GM19193 (cell line): ENCODE data around the gene TMEM60.

ENCODE experiments used
- POLR2A ChIP-seq: IDR thresholded peaks from 4 replicates; pipeline ENCODE4 v1.6.1; 2011; ENCODE audit not compliant: insufficient read depth, insufficient read length; ENCODE audit errors: extremely low read depth

The TMEM60 gene

DNA sequence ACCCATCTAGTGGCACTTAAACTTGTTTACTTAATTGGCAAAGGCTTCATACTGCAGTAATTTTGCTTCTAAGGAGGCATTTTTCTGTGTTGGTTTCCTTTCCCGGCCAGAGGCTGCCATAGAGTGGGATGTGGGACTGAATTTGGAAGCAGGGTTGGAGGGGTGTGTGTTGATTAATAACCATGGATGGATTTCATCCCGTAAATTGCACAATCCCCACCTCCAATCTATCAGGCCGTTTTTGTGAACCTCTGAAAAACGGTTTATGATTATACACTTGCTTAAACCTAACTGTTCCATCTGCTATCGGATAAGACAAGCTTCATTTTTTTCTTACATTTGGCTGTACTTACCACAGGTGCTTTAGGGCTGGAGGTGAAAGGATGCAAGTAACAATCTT is 1.3 kb downstream of the TMEM60 start:
- TF ChIP-seq POLR2A = no peak

DNA sequence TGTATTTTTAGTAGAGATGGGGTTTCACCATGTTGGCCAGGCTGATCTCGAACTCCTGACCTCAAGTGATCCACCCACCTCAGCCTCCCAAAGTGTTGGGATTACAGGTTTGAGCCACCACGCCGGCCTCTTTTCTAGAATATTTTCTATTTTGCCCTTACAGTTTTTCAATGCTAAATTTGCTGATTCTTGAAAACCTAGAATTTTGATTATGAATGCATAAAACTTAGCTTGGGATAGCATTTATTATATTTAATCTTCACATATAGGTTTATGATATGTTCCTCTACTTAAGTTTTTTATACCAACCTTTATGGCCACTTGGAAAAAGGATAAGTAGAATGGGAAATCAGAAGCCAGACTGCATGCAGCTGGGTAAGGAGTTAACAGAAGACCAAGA is 2.1 kb downstream of the TMEM60 start:
- no peak for TF ChIP-seq POLR2A

DNA sequence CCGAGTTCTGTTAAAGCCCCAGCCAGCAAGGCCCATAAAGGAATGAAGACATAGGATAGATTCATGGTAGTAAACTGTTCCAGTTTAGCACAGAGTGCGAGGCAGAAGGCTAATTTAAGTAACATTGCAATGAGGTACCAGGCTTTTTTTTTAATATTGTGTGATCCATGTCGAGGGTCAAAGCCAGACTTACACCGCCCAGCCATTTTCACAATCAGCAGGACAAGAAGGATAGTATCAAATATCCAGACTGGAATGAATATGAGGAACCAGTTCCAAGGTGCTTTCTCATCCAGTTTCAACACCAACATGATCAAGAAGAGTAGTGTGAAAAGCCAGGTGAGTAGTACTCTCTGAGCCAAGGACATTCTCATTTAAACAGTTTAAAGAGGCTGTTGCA is 4.2 kb downstream of the TMEM60 start:
- no peak for TF ChIP-seq POLR2A

DNA sequence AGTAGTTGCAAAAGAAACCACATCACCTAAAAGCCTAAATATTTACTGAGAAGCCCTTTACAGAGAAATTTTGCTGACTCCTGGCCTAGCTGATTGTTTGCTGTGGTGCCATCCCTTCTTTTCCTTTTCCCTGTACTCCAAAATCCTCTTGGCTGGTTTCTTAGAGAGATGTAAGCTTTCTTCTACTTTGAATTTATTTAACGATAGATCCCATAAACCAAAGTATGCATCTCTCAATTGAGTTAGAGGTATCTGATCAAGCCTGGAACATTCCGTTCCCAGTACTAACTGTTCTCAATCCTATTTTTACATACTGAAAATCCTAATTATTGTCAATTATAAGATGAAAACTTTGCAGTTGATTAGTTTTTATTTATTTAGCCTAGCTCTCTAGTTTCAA is 6.3 kb downstream of the TMEM60 start:
- no peak for TF ChIP-seq POLR2A

DNA sequence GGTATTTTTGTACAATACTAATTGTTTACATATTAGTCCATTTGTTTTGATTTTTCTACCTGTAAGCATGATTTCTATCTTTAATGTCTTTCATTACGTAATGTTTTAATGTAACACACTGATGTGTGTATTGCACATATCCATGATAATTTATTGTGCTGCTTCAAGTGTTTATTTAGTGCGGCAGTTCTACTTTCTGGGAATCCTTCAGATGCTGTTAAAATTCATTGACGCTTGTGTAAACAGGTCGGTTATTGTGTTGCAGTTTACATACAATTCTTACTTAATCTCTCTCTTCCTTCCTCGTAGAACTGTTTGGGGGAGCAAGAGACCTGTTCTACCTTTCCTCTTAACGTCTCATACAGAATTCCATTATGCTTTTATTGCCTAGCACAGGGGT is 6.9 kb downstream of the TMEM60 start:
- TF ChIP-seq POLR2A = no peak

DNA sequence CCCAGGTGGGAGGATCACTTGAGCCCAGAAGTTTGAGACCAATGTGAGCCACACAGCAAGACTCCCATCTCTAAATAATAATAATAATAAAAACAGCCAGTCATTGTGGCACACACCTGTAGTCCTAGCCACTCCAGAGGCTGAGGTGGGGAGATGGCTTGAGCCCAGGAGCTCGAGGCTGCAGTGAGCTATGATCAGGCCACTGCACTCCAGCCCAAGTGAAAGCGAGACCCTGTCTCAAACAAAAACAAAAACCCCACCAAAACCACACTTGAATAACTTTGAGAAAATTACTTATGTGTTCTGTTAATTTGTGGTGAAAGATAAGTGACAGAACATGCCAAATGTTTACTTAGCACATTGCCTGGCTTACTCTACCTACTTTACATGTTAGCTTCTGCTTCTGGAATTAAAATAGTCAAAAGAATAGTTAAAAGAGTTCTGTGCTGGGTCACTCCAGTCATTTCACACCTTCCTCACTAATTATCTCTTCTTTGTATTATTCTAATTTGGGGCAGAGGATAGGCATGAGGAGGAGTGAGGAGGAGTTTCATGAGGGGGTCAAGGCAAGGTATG is 9.8 kb downstream of the TMEM60 start:
- no peak for TF ChIP-seq POLR2A

DNA sequence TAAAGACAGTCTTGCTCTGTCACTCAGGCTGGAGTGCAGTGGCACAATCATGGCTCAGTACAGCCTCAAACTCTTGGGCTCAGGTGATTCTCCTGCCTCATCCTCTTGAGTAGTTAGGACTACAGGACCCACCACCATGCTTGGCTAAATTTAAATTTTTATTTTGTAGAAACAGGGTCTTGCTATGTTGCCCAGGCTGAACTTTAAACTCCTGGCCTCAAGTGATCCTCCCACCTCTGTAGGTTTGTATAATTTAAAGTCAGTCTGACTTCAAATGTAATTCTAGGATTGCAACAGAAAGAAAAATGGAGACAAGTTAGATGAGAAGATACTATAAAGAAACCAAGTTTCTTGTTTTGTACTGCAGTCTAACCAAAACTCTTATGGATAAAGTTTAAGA is 11.5 kb downstream of the TMEM60 start:
- TF ChIP-seq POLR2A = no peak

DNA sequence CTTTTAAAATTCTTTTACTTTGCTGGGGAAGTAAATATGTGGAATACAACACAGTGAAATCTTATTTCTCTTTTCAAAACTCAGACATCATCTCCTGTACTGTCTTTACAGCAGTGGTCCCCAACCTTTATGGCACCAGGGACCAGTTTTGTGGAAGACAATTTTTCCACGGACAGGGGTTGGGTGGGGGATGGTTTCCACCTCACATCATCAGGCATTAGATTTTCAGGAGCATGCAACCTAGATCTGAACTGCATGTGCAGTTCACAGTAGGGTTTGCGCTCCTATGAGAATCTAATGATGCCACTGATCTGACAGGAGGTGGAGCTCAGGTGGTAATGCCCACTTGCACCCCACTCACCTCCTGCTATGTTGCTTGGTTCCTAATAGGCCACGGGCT is 12.2 kb downstream of the TMEM60 start:
- TF ChIP-seq POLR2A = no peak

DNA sequence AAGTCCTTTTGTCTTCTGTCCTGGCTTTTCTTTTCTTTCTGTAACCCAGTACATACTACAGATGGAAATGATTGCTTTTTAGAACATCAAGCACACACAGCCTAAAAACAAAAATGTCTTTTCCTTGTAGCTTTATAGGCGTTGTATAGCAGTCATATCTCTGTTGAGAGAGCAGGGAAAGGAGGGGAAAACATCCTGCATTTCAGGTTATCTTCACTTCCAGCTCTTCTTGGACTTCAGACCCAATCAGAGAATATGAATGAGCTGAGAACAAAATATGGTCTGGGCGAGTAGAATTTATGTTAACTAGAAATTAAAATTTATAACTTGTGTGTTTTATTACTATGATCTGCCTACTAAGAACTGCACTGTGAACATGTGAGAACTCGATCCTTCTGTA is 14.7 kb downstream of the TMEM60 start:
- no peak for TF ChIP-seq POLR2A

DNA sequence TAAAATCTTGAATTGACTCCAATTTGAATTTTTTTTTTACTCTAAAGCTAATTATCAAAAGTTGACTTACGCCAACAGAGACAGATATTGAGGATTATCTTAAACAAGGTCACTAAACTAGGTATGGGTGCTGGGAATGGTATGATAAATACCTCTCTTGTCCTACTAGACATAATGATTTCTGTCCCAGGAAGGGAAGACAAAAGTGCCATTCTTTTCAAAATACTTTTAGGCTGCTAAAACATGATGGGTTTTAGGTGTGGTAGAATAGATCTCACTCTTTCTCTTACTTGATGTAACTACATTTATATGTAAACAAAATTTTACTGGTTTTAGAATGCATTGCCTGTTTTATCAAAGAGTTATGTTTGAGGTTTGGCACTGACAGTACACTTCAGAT is 15.1 kb downstream of the TMEM60 start:
- no peak for TF ChIP-seq POLR2A

DNA sequence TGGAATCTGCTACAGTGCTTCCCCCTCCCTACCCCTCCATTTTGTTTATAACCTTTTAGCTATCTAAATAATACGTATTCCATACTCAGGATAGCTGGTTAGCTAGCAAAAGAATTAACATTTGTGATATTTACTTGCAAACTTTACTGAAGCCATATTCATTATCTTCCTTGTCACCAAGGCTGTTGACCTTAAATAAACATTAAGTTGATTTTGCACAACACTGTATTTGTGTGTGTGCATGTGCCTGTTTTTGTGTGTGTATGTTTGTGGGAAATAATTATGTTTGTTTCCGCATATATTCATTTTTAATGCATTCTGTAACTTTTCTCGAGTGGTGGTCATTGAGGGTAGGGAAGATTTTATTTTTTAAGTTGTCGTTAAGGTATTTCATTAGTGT is 15.9 kb downstream of the TMEM60 start:
- TF ChIP-seq POLR2A = no peak

DNA sequence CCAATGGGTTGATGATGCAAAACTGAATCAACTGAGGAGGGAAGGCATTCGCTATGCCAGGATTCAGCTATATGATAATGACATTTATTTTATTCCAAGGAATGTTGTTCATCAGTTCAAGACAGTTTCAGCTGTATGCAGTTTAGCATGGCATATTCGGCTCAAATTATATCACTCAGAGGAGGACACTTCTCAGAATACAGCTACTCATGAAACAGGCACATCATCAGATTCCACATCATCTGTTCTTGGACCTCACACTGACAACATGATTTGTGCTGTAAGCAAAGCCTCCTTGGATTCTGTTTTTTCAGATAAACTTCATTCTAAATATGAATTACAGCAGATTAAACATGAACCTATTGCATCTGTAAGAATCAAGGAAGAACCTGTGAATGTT is 19.7 kb downstream of the TMEM60 start:
- TF ChIP-seq POLR2A = no peak

DNA sequence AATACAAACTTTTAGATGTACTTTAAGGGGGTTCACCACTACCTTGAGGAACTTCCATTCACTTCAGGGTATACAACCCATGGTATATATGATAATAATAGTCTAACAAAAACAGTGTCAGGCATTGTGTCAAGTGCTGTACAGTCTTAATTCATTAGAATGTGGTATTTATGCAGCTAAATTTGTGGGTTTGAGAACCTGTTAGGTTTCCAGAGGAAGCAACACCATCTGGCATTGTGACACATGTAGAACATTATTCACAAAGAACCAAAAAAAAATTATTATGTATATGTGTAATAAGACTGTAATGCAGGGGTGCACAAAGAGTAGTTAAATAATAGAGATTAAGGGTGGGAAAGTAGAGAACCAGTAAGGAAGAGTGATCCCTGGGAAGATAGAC is 26.3 kb downstream of the TMEM60 start:
- no peak for TF ChIP-seq POLR2A

DNA sequence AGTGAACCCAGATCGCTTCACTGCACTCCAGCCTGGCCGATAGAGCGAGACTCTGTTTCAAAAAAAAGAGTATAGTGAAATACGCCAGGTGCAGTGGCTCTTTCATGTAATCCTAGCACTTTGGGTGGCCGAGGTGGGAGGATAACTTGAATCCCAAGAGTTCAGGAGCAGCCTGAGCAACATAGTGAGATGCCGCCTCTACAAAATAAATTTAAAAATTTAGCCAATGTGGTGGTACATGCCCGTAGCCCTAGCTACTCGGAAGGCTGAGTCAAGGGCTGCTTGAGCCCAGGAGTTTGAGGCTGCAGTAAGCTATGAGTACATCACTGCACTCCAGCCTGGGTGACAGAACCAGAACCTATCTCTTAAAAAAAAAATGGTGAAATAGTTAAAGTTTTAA is 27.9 kb downstream of the TMEM60 start:
- no peak for TF ChIP-seq POLR2A

DNA sequence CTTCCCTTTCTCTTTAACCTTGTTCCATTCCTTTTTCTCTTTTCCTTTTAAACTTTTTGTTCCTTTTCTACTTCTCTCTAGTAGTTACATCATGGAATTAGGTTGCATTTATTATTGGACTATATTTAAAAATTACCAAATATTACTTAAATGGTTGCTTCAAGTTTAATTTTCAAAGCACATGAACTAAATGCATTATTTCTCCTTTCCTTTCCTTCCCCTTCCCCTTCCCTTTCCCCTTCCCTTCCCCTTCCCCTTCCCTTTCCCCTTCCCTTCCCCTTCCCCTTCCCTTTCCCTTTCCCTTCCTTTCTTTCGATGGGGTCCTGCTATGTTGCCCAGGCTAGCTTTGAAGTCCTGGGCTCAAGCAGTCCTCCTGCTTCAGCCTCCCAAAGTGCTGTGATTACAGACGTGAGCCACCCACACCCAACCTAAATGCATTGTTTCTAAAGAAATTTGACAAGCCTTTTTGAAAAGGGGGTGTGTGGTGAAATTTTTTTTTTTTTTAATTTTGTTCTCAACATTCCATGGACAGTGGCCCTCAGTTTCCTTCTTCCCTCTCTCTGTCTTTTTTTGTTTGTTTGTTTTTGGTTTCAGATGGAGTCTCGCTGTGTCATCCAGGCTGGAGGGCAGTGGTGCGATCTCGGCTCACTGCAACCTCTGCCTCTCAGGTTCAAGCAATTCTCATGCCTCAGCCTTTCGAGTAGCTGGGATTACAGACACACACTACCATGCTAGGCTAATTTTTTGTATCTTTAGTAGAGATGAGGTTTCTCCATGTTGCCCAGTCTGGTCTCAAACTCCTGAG is 31.2 kb downstream of the TMEM60 start:
- TF ChIP-seq POLR2A = no peak
